Measurements from ENCODE around the gene TUFT1.

GRCh38 chr1:151621351-151621750 lies 81.2 kb downstream of the TUFT1 start:
- TF ChIP-seq CTCF (IDR thresholded peaks at IDR 0.05), result no peak
- no peak for TF ChIP-seq MAZ (IDR thresholded peaks at IDR 0.05; ENCODE audit: borderline replicate concordance, low read depth, low read length)
- TF ChIP-seq, protein P1, sequence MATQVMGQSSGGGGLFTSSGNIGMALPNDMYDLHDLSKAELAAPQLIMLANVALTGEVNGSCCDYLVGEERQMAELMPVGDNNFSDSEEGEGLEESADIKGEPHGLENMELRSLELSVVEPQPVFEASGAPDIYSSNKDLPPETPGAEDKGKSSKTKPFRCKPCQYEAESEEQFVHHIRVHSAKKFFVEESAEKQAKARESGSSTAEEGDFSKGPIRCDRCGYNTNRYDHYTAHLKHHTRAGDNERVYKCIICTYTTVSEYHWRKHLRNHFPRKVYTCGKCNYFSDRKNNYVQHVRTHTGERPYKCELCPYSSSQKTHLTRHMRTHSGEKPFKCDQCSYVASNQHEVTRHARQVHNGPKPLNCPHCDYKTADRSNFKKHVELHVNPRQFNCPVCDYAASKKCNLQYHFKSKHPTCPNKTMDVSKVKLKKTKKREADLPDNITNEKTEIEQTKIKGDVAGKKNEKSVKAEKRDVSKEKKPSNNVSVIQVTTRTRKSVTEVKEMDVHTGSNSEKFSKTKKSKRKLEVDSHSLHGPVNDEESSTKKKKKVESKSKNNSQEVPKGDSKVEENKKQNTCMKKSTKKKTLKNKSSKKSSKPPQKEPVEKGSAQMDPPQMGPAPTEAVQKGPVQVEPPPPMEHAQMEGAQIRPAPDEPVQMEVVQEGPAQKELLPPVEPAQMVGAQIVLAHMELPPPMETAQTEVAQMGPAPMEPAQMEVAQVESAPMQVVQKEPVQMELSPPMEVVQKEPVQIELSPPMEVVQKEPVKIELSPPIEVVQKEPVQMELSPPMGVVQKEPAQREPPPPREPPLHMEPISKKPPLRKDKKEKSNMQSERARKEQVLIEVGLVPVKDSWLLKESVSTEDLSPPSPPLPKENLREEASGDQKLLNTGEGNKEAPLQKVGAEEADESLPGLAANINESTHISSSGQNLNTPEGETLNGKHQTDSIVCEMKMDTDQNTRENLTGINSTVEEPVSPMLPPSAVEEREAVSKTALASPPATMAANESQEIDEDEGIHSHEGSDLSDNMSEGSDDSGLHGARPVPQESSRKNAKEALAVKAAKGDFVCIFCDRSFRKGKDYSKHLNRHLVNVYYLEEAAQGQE (IDR thresholded peaks at IDR 0.05), result no peak
- no peak for TF ChIP-seq MYC (IDR thresholded peaks at IDR 0.05; ENCODE audit: borderline replicate concordance, low read length)
- TF ChIP-seq POLR2A (IDR thresholded peaks at IDR 0.05; ENCODE audit: low read length), result no peak
- no peak for TF ChIP-seq MAX (IDR thresholded peaks at IDR 0.05)
- TF ChIP-seq CHD2 (IDR thresholded peaks at IDR 0.05; ENCODE audit: low read length, partially characterized antibody), result no peak
- no peak for TF ChIP-seq HDAC2 (IDR thresholded peaks at IDR 0.05)
- TF ChIP-seq JUNB (IDR thresholded peaks at IDR 0.05), result no peak
- no peak for TF ChIP-seq FOSL2 (IDR thresholded peaks at IDR 0.05)
- no peak for TF ChIP-seq FOSL2 (CRISPR knock-in tag; IDR thresholded peaks at IDR 0.05)
- TF ChIP-seq RNF2 (IDR thresholded peaks at IDR 0.05; ENCODE audit: borderline replicate concordance, low read depth), result no peak
- no peak for TF ChIP-seq SMC3 (IDR thresholded peaks at IDR 0.05)

Data from A549 (cell line).